NT2/D1 (cell line): ENCODE measurements around the gene MRFAP1L1.

Experiments used
- SUZ12 ChIP-seq: IDR thresholded peaks from 2 replicates; pipeline ENCODE4 v1.6.1; 2011; ENCODE audit not compliant: insufficient read length, insufficient read depth; ENCODE audit errors: extremely low read depth
- YY1 ChIP-seq: IDR thresholded peaks from 2 replicates; pipeline ENCODE4 v1.6.1; 2011; ENCODE audit not compliant: insufficient read length, insufficient read depth
- ZNF274 ChIP-seq: IDR thresholded peaks from 2 replicates; pipeline ENCODE4 v1.6.1; 2011; ENCODE audit warnings: mild to moderate bottlenecking, low read depth, low read length

GRCh38 chr4:6723851-6724250 is 14.2 kb upstream of the MRFAP1L1 start:
- no peak for TF ChIP-seq SUZ12
- no peak for TF ChIP-seq ZNF274
- no peak for TF ChIP-seq YY1
